ENCODE results near the gene PITPNM2.

DNA sequence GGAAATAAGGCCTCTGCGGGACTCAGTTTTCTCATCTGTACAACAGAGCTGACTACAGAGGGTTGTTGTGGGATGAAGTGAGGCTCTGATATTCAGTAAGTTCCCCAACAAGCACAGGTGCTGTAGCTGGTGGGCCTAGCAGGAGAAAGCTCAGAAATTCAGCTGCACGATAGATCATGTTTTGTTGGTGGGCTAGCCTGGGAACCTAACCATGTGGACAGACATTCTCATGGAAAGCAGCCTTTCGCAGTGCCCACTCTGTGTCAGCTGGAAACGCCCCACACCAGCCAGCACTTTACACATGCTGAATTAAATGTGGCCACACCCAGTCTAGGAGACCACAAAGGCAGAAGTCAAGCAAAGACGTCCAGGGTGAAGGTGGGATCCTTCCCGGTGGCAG lies 16.1 kb downstream of the PITPNM2 start:
- TF ChIP-seq, protein P1, sequence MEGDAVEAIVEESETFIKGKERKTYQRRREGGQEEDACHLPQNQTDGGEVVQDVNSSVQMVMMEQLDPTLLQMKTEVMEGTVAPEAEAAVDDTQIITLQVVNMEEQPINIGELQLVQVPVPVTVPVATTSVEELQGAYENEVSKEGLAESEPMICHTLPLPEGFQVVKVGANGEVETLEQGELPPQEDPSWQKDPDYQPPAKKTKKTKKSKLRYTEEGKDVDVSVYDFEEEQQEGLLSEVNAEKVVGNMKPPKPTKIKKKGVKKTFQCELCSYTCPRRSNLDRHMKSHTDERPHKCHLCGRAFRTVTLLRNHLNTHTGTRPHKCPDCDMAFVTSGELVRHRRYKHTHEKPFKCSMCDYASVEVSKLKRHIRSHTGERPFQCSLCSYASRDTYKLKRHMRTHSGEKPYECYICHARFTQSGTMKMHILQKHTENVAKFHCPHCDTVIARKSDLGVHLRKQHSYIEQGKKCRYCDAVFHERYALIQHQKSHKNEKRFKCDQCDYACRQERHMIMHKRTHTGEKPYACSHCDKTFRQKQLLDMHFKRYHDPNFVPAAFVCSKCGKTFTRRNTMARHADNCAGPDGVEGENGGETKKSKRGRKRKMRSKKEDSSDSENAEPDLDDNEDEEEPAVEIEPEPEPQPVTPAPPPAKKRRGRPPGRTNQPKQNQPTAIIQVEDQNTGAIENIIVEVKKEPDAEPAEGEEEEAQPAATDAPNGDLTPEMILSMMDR (IDR thresholded peaks at IDR 0.05), result no peak
- TF ChIP-seq POLR2A (IDR thresholded peaks at IDR 0.05), result no peak
